MCF 10A (cell line): ENCODE results near the gene SMYD2. TPM values are rescaled to one million over a fixed set of nuclear protein-coding genes. Genes with fewer than 3 reads are reported as not detected.

Source experiments
- BruUV-seq: library from RNA; stranded (reverse); fragments of 400-500 nt; replicated peaks from 2 replicates; lab custom pipeline; 2021; lab: Mats Ljungman, UMichigan
- CTCF ChIA-PET: fragments of 300-600 bp; sonication (Branson Sonifier 250); formaldehyde crosslinking; extraction: SDS; loops from one replicate; lab custom pipeline; 2021; ENCODE audit warnings: antibody characterized with exemption, inconsistent platforms; lab: Yijun Ruan, JAX
- POLR2A ChIA-PET: fragments of 300-600, 350-650 bp; sonication (Branson Sonifier 250); formaldehyde crosslinking; extraction: SDS; loops from one replicate; lab custom pipeline; 2020; ENCODE audit warnings: antibody characterized with exemption, inconsistent platforms; lab: Yijun Ruan, JAX
- DNase-seq: peaks from one replicate; pipeline ENCODE4 v3.0.0-alpha.2; 2018; ENCODE audit not compliant: unreplicated experiment
- H3K27ac Mint-ChIP-seq: one replicate; pipeline ENCODE4 v1.8.0; 2022; ENCODE audit warnings: mild to moderate bottlenecking, low read depth, mixed read lengths; ENCODE audit not compliant: unreplicated experiment
- H3K27me3 Mint-ChIP-seq: one replicate; pipeline ENCODE4 v1.8.0; 2022; ENCODE audit warnings: mixed read lengths; ENCODE audit not compliant: insufficient read depth, unreplicated experiment
- H3K36me3 Mint-ChIP-seq: one replicate; pipeline ENCODE4 v1.8.0; 2022; ENCODE audit warnings: mild to moderate bottlenecking, moderate library complexity, mixed read lengths; ENCODE audit not compliant: insufficient read depth, unreplicated experiment
- H3K4me1 Mint-ChIP-seq: one replicate; pipeline ENCODE4 v1.8.0; 2022; ENCODE audit warnings: mixed read lengths; ENCODE audit not compliant: insufficient read depth, unreplicated experiment
- H3K4me3 Mint-ChIP-seq: one replicate; pipeline ENCODE4 v1.8.0; 2022; ENCODE audit warnings: mild to moderate bottlenecking, moderate library complexity, mixed read lengths; ENCODE audit not compliant: unreplicated experiment
- H3K9me3 Mint-ChIP-seq: one replicate; pipeline ENCODE4 v1.8.0; 2022; ENCODE audit warnings: mixed read lengths; ENCODE audit not compliant: unreplicated experiment
- intact Hi-C: fragments of 100-400 bp; cut with micrococcal nuclease; formaldehyde crosslinking; loops from 2 replicates; pipeline ENCODE4 v1.14.1; 2022
- total RNA-seq: library from RNA; stranded (reverse); gene quantifications from 2 replicates; pipeline ENCODE4 v1.2.3, GENCODE V29; 2022
- TF ChIP-seq, protein P1 (sequence below): fragments of 200-600 bp; IDR thresholded peaks from one replicate; pipeline ENCODE4 v1.8.0; 2022; ENCODE audit warnings: antibody characterized with exemption, mild to moderate bottlenecking; ENCODE audit not compliant: unreplicated experiment

SMYD2 gene
- total RNA-seq, 1 experiment from 2014 or later = 75.1 TPM

DNA sequence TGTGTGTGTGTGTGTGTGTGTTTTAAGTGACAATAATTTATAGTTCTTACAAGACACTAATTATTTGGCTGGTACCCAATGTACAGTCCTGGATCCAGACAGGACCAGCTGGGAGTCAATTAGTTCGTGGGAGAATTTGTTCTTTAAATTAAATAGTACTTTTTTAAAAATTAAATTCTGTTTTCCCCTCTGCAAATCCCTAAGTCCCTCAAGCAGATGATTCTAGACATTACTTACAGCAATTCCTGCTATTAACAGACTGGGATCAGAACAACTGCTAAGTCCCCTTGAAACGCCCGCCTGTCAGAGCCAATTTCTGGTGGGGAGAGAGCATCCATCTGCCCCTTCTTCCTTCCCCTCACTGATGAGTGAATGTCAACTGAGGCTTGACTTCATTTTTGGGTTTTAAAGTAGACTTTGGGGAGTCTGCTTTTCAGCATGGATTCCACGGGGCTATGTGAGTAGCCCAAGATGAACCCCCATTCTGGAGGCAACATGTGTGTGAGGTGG, 83.9 kb downstream of the SMYD2 start:
- no peak overlapping the region for H3K27ac Mint-ChIP-seq
- TF ChIP-seq, protein P1, sequence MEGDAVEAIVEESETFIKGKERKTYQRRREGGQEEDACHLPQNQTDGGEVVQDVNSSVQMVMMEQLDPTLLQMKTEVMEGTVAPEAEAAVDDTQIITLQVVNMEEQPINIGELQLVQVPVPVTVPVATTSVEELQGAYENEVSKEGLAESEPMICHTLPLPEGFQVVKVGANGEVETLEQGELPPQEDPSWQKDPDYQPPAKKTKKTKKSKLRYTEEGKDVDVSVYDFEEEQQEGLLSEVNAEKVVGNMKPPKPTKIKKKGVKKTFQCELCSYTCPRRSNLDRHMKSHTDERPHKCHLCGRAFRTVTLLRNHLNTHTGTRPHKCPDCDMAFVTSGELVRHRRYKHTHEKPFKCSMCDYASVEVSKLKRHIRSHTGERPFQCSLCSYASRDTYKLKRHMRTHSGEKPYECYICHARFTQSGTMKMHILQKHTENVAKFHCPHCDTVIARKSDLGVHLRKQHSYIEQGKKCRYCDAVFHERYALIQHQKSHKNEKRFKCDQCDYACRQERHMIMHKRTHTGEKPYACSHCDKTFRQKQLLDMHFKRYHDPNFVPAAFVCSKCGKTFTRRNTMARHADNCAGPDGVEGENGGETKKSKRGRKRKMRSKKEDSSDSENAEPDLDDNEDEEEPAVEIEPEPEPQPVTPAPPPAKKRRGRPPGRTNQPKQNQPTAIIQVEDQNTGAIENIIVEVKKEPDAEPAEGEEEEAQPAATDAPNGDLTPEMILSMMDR = no peak
- ChIA-PET CTCF (interaction anchor here (0.5 to 3.7 kb wide), 5 partner anchors 32 to 220 kb away, joined by 3 to 24 read pairs (median 5); no protein-coding TSS in a partner anchor), POLR2A (interaction anchor here (0.7 kb wide), 1 partner anchor 9 kb away, joined by 6 read pairs; no protein-coding TSS in a partner anchor)
- H3K4me1 Mint-ChIP-seq = peaks cover 12% of the 10 kb centered on the region
- intact Hi-C loops = no loop called here
- no peak for DNase-seq
- no TSS peak for BruUV-seq
- H3K27me3 Mint-ChIP-seq = no peaks in the 10 kb centered on the region
- no peaks in the 10 kb centered on the region for H3K9me3 Mint-ChIP-seq
- no peak overlapping the region for H3K4me3 Mint-ChIP-seq
- H3K36me3 Mint-ChIP-seq = peaks cover 100% of the 10 kb centered on the region

DNA sequence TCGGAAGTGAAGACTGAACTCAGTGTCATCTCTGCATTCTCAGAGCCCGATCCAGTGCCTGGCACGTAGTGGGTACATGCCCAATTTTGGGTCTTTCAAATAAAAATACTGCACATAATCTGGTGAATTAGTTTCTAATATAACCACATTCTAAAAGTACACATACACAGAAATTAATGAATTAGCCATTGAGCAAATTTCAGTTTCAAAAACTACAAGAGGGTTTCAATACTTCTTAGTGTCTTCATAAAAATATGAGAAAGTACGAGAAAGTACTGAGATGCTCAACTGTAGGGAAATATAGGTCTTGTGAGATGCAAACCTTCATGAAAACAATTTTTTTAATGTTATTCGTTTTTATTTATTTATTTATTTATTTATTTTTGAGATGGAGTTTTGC, 86.9 kb downstream of the SMYD2 start:
- Mint-ChIP-seq H3K4me1 (peaks cover 6% of the 10 kb centered on the region), H3K9me3 (no peaks in the 10 kb centered on the region), H3K27ac (no peak overlapping the region), H3K36me3 (peaks cover 100% of the 10 kb centered on the region), H3K27me3 (no peaks in the 10 kb centered on the region), H3K4me3 (no peak overlapping the region)
- ChIA-PET POLR2A (no interaction called here), CTCF (interaction anchor here (0.6 to 3.7 kb wide), 3 partner anchors 16 to 1140 kb away, joined by 4 to 24 read pairs (median 4); no protein-coding TSS in a partner anchor)
- TF ChIP-seq, protein P1 = no peak
- intact Hi-C loops = no loop called here
- no peak for DNase-seq
- no TSS peak for BruUV-seq

DNA sequence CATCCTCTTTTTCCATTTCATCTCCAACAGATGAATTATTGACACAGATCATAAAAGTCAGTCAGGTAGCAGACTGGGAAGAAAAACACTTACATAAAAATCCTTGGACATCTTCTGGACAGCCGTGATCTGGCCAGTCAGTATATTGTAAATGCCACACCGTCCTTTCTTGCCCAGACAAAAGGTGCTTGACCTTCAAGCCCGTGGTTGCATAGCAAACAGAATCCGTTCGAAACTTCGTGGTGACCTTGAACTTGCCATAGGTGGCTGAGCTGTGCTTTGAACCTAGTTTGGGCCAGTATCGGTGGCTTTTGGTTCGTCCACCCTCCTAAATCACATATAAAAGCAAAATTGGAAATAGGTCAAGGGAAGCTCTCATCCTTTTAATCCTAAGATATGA, 88.4 kb downstream of the SMYD2 start:
- intact Hi-C loops = no loop called here
- no peak overlapping the region for H3K27ac Mint-ChIP-seq
- no peak overlapping the region for H3K4me3 Mint-ChIP-seq
- no TSS peak for BruUV-seq
- H3K9me3 Mint-ChIP-seq = no peaks in the 10 kb centered on the region
- peaks cover 6% of the 10 kb centered on the region for H3K4me1 Mint-ChIP-seq
- POLR2A ChIA-PET = interaction anchor here (0.6 to 2.4 kb wide), 4 partner anchors 17 to 215 kb away, joined by 3 to 9 read pairs (median 4); partner anchors contain the start of gene PTPN14
- CTCF ChIA-PET = interaction anchor here (0.9 to 5.1 kb wide), 10 partner anchors 9 to 223 kb away, joined by 3 to 33 read pairs (median 4); no protein-coding TSS in a partner anchor
- H3K27me3 Mint-ChIP-seq = no peaks in the 10 kb centered on the region
- TF ChIP-seq, protein P1 = no peak
- DNase-seq = no peak
- H3K36me3 Mint-ChIP-seq = peaks cover 100% of the 10 kb centered on the region

DNA sequence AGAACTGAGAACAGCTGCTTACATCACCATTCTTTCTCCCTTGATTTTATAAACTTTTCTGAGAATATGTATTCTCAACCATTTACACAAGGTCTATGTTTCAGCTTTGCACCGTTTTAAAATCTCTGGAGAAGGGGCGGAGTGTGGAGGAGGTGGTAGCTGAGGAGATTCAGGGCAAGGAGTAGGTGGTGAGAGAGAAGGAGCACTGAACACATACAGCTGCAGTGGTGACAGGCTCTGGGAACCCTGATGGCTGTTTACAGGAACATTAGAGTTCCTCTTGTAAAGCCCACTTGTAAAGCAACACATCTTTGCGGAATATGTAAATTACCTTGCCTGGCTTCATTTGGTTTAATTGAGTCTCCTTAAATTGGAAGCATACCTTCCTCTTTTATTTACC, 89.7 kb downstream of the SMYD2 start:
- H3K27ac Mint-ChIP-seq = no peak overlapping the region

More for the DNA sequence above, 89.7 kb downstream of the SMYD2 start:
- peaks cover 6% of the 10 kb centered on the region for H3K4me1 Mint-ChIP-seq
- no TSS peak for BruUV-seq
- DNase-seq = no peak
- CTCF ChIA-PET = interaction anchor here (0.6 to 5.1 kb wide), 11 partner anchors 9 to 323 kb away, joined by 3 to 33 read pairs (median 4); no protein-coding TSS in a partner anchor
- H3K36me3 Mint-ChIP-seq = peaks cover 100% of the 10 kb centered on the region
- H3K9me3 Mint-ChIP-seq = no peaks in the 10 kb centered on the region
- POLR2A ChIA-PET = interaction anchor here (0.6 to 2.4 kb wide), 3 partner anchors 13 to 214 kb away, joined by 3 to 9 read pairs (median 3); no protein-coding TSS in a partner anchor
- H3K27me3 Mint-ChIP-seq = no peaks in the 10 kb centered on the region
- no peak overlapping the region for H3K4me3 Mint-ChIP-seq
- TF ChIP-seq, protein P1 = no peak
- intact Hi-C loops = no loop called here
